CD4-positive, CD25-positive, alpha-beta regulatory T cell (primary cell): ENCODE measurements around the gene OGFOD3. TPM values are rescaled to one million over a fixed set of nuclear protein-coding genes. Genes with fewer than 3 reads are reported as not detected.

ENCODE experiments used
- ATAC-seq, 2 donors: fragments of 150-1000 bp; cut with Tn5 transposase; one replicate each; pipeline ENCODE4 v1.10.0; 2021; ENCODE audit warnings: low read depth in 2 of 2, moderate number of reproducible peaks in 2 of 2, moderate library complexity in 1 of 2
- DNase-seq, 3 donors: peaks; one replicate each; pipeline versions ENCODE4 v3.0.0 to v3.0.0-alpha.2; 2012 to 2022; ENCODE audit warnings: mixed read lengths in 1 of 3
- H3K27ac ChIP-seq: one replicate; pipeline ENCODE4 v1.7.0; 2013; ENCODE audit warnings: mild to moderate bottlenecking, low read length; ENCODE audit not compliant: insufficient read depth, poor library complexity, severe bottlenecking
- H3K27me3 ChIP-seq: one replicate; pipeline ENCODE4 v1.7.0; 2013; ENCODE audit warnings: low read length; ENCODE audit not compliant: control insufficient read depth, insufficient read depth
- H3K36me3 ChIP-seq: one replicate; pipeline ENCODE4 v1.7.0; 2013; ENCODE audit warnings: mild to moderate bottlenecking, low read length, moderate library complexity; ENCODE audit not compliant: control insufficient read depth, insufficient read depth
- H3K4me1 ChIP-seq: 2 replicates; pipeline ENCODE4 v1.7.0; 2013; ENCODE audit warnings: mild to moderate bottlenecking, low read length; ENCODE audit not compliant: insufficient read depth, control insufficient read depth, poor library complexity, severe bottlenecking
- H3K4me3 ChIP-seq: one replicate; pipeline ENCODE4 v1.7.0; 2013; ENCODE audit warnings: low read depth, mild to moderate bottlenecking, low read length, moderate library complexity
- H3K9me3 ChIP-seq, 2 experiments: 1 replicate in 1 of 2; 2 replicates in 1 of 2; pipeline ENCODE4 v1.7.0; 2013; ENCODE audit warnings: low read length in 2 of 2, mild to moderate bottlenecking in 1 of 2, moderate library complexity in 1 of 2; ENCODE audit not compliant: control insufficient read depth in 2 of 2
- H3K27ac Mint-ChIP-seq, 3 donors: one replicate each; pipeline ENCODE4 v1.8.0; 2020 to 2022; ENCODE audit warnings: mild to moderate bottlenecking in 3 of 3, mixed read lengths in 3 of 3, moderate library complexity in 2 of 3
- H3K27me3 Mint-ChIP-seq: one replicate; pipeline ENCODE4 v1.8.0; 2022; ENCODE audit warnings: mild to moderate bottlenecking, mixed read lengths
- H3K36me3 Mint-ChIP-seq: one replicate; pipeline ENCODE4 v1.8.0; 2020; ENCODE audit warnings: mixed read lengths
- H3K4me1 Mint-ChIP-seq, 4 donors: one replicate each; pipeline ENCODE4 v1.8.0; 2020 to 2022; ENCODE audit warnings: mixed read lengths in 4 of 4, mild to moderate bottlenecking in 1 of 4
- H3K4me3 Mint-ChIP-seq, 4 donors: one replicate each; pipeline ENCODE4 v1.8.0; 2020 to 2022; ENCODE audit warnings: mild to moderate bottlenecking in 4 of 4, mixed read lengths in 4 of 4, moderate library complexity in 3 of 4
- H3K9me3 Mint-ChIP-seq, 7 donors: one replicate each; pipeline ENCODE4 v1.8.0; 2020 to 2022; ENCODE audit warnings: mixed read lengths in 7 of 7, mild to moderate bottlenecking in 3 of 7, moderate library complexity in 2 of 7
- polyA plus RNA-seq, 4 donors: library from polyadenylated mRNA; unstranded; fragments of 300-500 nt; fragmentation: Illumina TruSeq; gene quantifications; one replicate each; pipeline ENCODE4 v1.2.3, GENCODE V29; 2021
- total RNA-seq: library from RNA; stranded (reverse); gene quantifications from one replicate; pipeline ENCODE4 v1.2.3, GENCODE V29; 2022

The OGFOD3 gene
- total and polyA plus RNA-seq, 5 donors from 2014 or later: 13.9 to 32.9 (median 22.0) TPM

GRCh38 chr17:82444941-82445521 lies 26.6 kb upstream of the OGFOD3 start:
- Mint-ChIP-seq H3K36me3 (no peaks in the 10 kb centered on the region), H3K27ac (no peak overlapping the region), H3K9me3 (no peaks in the 10 kb centered on the region), H3K27me3 (peaks cover 6% of the 10 kb centered on the region), H3K4me1 (peaks cover 5 to 29% (median 10%) of the 10 kb centered on the region in 4 donors), H3K4me3 (no peak overlapping the region)
- Histone ChIP-seq H3K27ac (no peak overlapping the region), H3K27me3 (no peaks in the 10 kb centered on the region), H3K4me1 (peaks cover 27% of the 10 kb centered on the region), H3K4me3 (no peak overlapping the region), H3K36me3 (peaks cover 28% of the 10 kb centered on the region), H3K9me3 (no peaks in the 10 kb centered on the region)
- DNase-seq: no peak
- ATAC-seq: no peak

- Mint-ChIP-seq H3K27ac (no peak overlapping the region), H3K36me3 (no peaks in the 10 kb centered on the region), H3K9me3 (no peaks in the 10 kb centered on the region), H3K27me3 (peaks cover 3% of the 10 kb centered on the region), H3K4me1 (peaks cover 5 to 25% (median 9%) of the 10 kb centered on the region in 4 donors), H3K4me3 (no peak overlapping the region)
- H3K4me3 ChIP-seq: no peak overlapping the region
- no peak overlapping the region for H3K27ac ChIP-seq
- no peaks in the 10 kb centered on the region for H3K27me3 ChIP-seq
- DNase-seq: no peak
- ATAC-seq: no peak
- peaks cover 20% of the 10 kb centered on the region for H3K4me1 ChIP-seq
- H3K9me3 ChIP-seq: no peaks in the 10 kb centered on the region
- peaks cover 28% of the 10 kb centered on the region for H3K36me3 ChIP-seq
These were observed 26.0 kb upstream of the OGFOD3 start for GRCh38 chr17:82444284-82444893.

DNA sequence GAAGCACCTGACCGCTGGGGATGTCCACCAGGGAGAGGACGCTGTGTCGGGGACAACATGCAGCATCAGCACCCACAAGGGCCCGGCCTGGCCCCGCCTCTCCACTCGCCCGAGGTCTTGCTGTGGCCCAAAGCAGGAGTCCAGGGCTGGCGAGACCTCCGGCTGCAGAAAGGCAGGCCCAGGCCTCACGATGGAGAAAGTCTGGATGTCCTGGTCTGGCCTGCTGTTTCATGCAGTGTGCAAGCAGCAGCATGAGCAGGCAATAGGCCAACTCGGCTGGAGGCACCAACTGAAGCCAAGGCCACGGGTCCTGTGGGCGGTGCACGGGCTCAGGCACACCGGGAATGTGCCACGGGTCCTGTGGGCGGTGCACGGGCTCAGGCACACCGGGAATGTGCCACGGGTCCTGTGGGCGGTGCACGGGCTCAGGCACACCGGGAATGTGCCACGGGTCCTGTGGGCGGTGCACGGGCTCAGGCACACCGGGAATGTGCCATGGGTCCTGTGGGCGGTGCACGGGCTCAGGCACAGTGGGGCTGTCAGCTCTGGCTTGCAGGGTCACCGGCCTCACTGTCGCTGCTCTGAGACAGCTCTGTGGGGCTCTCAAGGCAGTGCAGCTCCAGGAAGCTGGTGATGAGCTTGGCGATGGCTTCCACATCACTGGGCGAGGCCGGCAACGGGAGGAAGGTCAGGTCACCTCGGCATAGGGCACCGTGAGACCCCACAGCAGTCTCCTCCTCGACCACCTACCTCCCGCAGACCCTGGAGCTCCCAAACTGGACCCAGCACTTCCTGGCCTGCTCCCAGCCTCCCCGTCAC lies 25.3 kb upstream of the OGFOD3 start:
- Mint-ChIP-seq H3K36me3 (no peaks in the 10 kb centered on the region), H3K27me3 (no peaks in the 10 kb centered on the region), H3K4me3 (no peak overlapping the region), H3K27ac (no peak overlapping the region), H3K9me3 (no peaks in the 10 kb centered on the region), H3K4me1 (peaks cover 0 to 18% (median 5%) of the 10 kb centered on the region in 4 donors)
- H3K36me3 ChIP-seq: peaks cover 28% of the 10 kb centered on the region
- H3K4me3 ChIP-seq: no peak overlapping the region
- peaks cover 13% of the 10 kb centered on the region for H3K4me1 ChIP-seq
- no peaks in the 10 kb centered on the region for H3K27me3 ChIP-seq
- ATAC-seq (no peak), DNase-seq (no peak)
- H3K27ac ChIP-seq: no peak overlapping the region
- H3K9me3 ChIP-seq: no peaks in the 10 kb centered on the region

- Histone ChIP-seq H3K4me3 (no peak overlapping the region), H3K27ac (no peak overlapping the region), H3K9me3 (no peaks in the 10 kb centered on the region), H3K4me1 (peaks cover 10% of the 10 kb centered on the region), H3K27me3 (no peaks in the 10 kb centered on the region), H3K36me3 (peaks cover 28% of the 10 kb centered on the region)
- Mint-ChIP-seq H3K9me3 (no peaks in the 10 kb centered on the region), H3K4me3 (peak overlapping the region in 1 of 4 donors; percentile 21), H3K27ac (peak overlapping the region in 2 of 3 donors; percentile 51 to 76), H3K27me3 (no peaks in the 10 kb centered on the region), H3K4me1 (peaks cover 0 to 16% (median 5%) of the 10 kb centered on the region in 4 donors), H3K36me3 (no peaks in the 10 kb centered on the region)
- no peak for DNase-seq
- no peak for ATAC-seq
These were observed 24.5 kb upstream of the OGFOD3 start for GRCh38 chr17:82442643-82443464.

DNA sequence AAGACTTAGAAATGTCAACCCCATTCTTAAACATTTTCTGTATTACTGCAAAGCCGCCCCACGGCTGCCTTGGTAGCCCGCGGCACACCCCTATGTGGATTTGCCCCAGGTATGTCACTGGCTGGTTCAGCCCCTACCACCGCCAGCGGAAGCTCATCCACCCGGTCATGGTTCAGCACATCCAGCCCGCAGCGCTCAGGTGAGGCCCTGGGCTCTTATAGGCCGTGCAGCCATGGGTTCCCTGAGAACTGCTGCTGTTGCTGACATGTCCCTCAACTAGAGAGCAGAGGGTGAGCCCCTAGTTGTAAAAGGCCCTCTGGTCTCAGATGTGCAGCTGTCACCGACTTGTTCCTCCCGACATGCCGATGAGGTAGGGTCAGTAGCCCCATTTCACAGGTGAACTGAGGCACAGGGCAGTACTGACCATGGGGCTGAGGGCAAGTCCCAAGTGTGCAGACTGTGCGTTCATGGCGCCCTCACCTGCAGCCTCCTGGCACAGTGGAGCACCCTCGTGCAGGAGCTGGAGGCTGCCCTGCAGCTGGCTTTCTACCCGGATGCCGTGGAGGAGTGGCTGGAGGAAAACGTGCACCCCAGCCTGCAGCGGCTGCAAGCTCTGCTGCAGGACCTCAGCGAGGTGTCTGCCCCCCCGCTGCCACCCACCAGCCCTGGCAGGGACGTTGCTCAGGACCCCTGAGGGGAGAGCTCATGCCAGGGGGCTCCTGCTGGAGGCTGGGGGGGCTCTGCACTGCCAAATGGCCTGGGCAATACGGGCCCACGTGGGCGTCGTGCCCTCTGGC lies 23.5 kb upstream of the OGFOD3 start:
- H3K27ac ChIP-seq: no peak overlapping the region
- H3K27me3 ChIP-seq: no peaks in the 10 kb centered on the region
- Mint-ChIP-seq H3K9me3 (no peaks in the 10 kb centered on the region), H3K4me1 (peaks cover 0 to 11% (median 3%) of the 10 kb centered on the region in 4 donors), H3K27ac (peak overlapping the region in 2 of 3 donors; percentile 43 to 51), H3K27me3 (no peaks in the 10 kb centered on the region), H3K36me3 (no peaks in the 10 kb centered on the region), H3K4me3 (no peak overlapping the region)
- H3K4me3 ChIP-seq: no peak overlapping the region
- H3K9me3 ChIP-seq: no peaks in the 10 kb centered on the region
- ATAC-seq (peak in 1 of 2 donors; percentile 12), DNase-seq (no peak)
- H3K36me3 ChIP-seq: peaks cover 28% of the 10 kb centered on the region
- H3K4me1 ChIP-seq: peaks cover 7% of the 10 kb centered on the region

DNA sequence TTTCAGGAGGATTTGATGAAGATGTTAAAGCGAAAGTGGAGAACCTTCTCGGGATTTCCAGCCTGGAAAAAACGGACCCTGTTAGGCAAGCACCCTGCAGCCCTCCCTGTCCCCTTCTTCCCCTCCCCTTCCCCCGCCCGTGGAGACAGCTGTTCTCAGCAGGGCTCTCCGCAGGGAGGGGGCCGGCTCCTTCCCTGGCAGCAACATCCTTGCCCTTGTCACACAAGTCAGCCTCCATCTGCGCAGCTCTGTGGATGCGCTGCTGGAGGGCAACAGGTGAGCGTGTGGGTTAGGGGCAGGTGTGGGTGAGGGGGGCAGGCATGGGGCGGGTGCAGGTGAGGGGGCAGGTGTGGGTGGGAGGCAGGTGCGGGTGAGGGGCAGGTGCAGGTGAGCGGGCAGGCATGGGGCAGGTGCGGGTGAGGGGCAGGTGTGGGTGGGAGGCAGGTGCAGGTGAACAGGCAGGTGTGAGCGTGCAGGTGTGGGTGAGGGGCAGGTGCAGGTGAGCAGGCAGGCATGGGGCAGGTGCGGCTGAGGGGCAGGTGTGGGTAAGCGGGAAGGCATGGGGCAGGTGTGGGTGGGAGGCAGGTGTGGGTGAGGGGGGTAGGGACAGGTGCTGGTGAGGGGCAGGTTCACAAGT lies 22.7 kb upstream of the OGFOD3 start:
- Mint-ChIP-seq H3K27ac (no peak overlapping the region), H3K27me3 (no peaks in the 10 kb centered on the region), H3K4me1 (peaks cover 0 to 6% (median 2%) of the 10 kb centered on the region in 4 donors), H3K9me3 (no peaks in the 10 kb centered on the region), H3K36me3 (no peaks in the 10 kb centered on the region), H3K4me3 (no peak overlapping the region)
- Histone ChIP-seq H3K27me3 (no peaks in the 10 kb centered on the region), H3K36me3 (peaks cover 29% of the 10 kb centered on the region), H3K9me3 (no peaks in the 10 kb centered on the region), H3K4me1 (peaks cover 3% of the 10 kb centered on the region), H3K27ac (no peak overlapping the region), H3K4me3 (no peak overlapping the region)
- no peak for DNase-seq
- no peak for ATAC-seq
